Natural killer cell (primary cell): ENCODE data around the gene ANXA10. TPM values are rescaled to one million over a fixed set of nuclear protein-coding genes. Genes with fewer than 3 reads are reported as not detected.

Source experiments
- ATAC-seq, 3 donors: fragments of 150-1000 bp in 2 of 3; fragments of 200-7000 bp in 1 of 3; cut with Tn5 transposase; 1 replicate in 1 of 3; 2 replicates in 2 of 3; pipeline ENCODE4 v1.10.0; 2021; ENCODE audit warnings: mild to moderate bottlenecking in 2 of 3, moderate library complexity in 2 of 3
- DNase-seq, 2 donors: peaks; one replicate each; pipeline versions ENCODE4 v3.0.0 to v3.0.0-alpha.2; 2013 to 2021; ENCODE audit warnings: mixed read lengths in 1 of 2
- H3K27ac ChIP-seq: one replicate; pipeline ENCODE4 v1.5.1; 2013; ENCODE audit warnings: mild to moderate bottlenecking, low read length
- H3K27me3 ChIP-seq: one replicate; pipeline ENCODE4 v1.6.1; 2013; ENCODE audit warnings: low read length; ENCODE audit not compliant: control insufficient read depth, insufficient read depth
- H3K36me3 ChIP-seq: one replicate; pipeline ENCODE4 v1.6.1; 2013; ENCODE audit warnings: low read length; ENCODE audit not compliant: control insufficient read depth, insufficient read depth
- H3K4me1 ChIP-seq: one replicate; pipeline ENCODE4 v1.6.1; 2013; ENCODE audit warnings: low read length; ENCODE audit not compliant: control insufficient read depth, insufficient read depth
- H3K4me3 ChIP-seq: one replicate; pipeline ENCODE4 v1.5.1; 2013; ENCODE audit warnings: low read length
- H3K9me3 ChIP-seq: one replicate; pipeline ENCODE4 v1.6.1; 2013; ENCODE audit warnings: low read length; ENCODE audit not compliant: control insufficient read depth, insufficient read depth
- H3K27ac Mint-ChIP-seq, 2 donors: one replicate each; pipeline ENCODE4 v1.8.0; 2022; ENCODE audit warnings: mild to moderate bottlenecking in 2 of 2, mixed read lengths in 2 of 2, moderate library complexity in 1 of 2
- H3K27me3 Mint-ChIP-seq, 2 donors: one replicate each; pipeline ENCODE4 v1.8.0; 2022; ENCODE audit warnings: low read depth in 2 of 2, mixed read lengths in 2 of 2
- H3K36me3 Mint-ChIP-seq: one replicate; pipeline ENCODE4 v1.8.0; 2022; ENCODE audit warnings: mixed read lengths
- H3K4me1 Mint-ChIP-seq, 2 donors: one replicate each; pipeline ENCODE4 v1.8.0; 2022; ENCODE audit warnings: mixed read lengths in 2 of 2
- H3K4me3 Mint-ChIP-seq: one replicate; pipeline ENCODE4 v1.8.0; 2022; ENCODE audit warnings: mild to moderate bottlenecking, moderate library complexity, mixed read lengths
- H3K9me3 Mint-ChIP-seq, 2 donors: one replicate each; pipeline ENCODE4 v1.8.0; 2022; ENCODE audit warnings: mixed read lengths in 2 of 2
- CTCF ChIP-seq: fragments of 200-600 bp; IDR thresholded peaks from one replicate; pipeline ENCODE4 v1.8.0; 2022; ENCODE audit warnings: antibody characterized with exemption
- WGBS: methylation state at CpG from one replicate; pipeline ENCODE4 v1.1.7; 2013; ENCODE audit warnings: missing lambda C conversion rate; ENCODE audit not compliant: insufficient coverage; 5-methylcytosine and 5-hydroxymethylcytosine counted together
- intact Hi-C: fragments of 100-400 bp; cut with micrococcal nuclease; formaldehyde crosslinking; loops from one replicate; pipeline ENCODE4 v1.14.2; 2022
- total RNA-seq, 4 donors: library from RNA; stranded (reverse); fragments of 120-200 nt in 1 of 4; gene quantifications; one replicate each; pipeline versions ENCODE4 v1.2.3 to v1.2.4, GENCODE V29; 2013 to 2022

ANXA10 gene
- total RNA-seq, 3 donors from 2014 or later (not counting 1 experiment from before 2014, with no cell fraction given): not detected

- intact Hi-C loops: no loop called here
- Mint-ChIP-seq H3K27ac (no peak overlapping the region), H3K36me3 (no peaks in the 10 kb centered on the region), H3K27me3 (no peaks in the 10 kb centered on the region), H3K9me3 (no peaks in the 10 kb centered on the region), H3K4me3 (no peak overlapping the region), H3K4me1 (peaks cover 6% of the 10 kb centered on the region in 2 donors)
- no peaks in the 10 kb centered on the region for H3K36me3 ChIP-seq
- no peak for ATAC-seq
- H3K4me1 ChIP-seq: no peaks in the 10 kb centered on the region
- TF ChIP-seq CTCF: no peak
- H3K27me3 ChIP-seq: no peaks in the 10 kb centered on the region
- no peaks in the 10 kb centered on the region for H3K9me3 ChIP-seq
- H3K4me3 ChIP-seq: no peak overlapping the region
- no peak overlapping the region for H3K27ac ChIP-seq
- DNase-seq: no peak
- WGBS: 87% methylated on average over 2 of the region's 3 CpGs
Measured at GRCh38 chr4:168151327-168151726, 59.0 kb downstream of the ANXA10 start.

GRCh38 chr4:168152837-168153500 lies 60.6 kb downstream of the ANXA10 start:
- intact Hi-C loops: no loop called here
- no peak overlapping the region for H3K27ac Mint-ChIP-seq
- TF ChIP-seq CTCF: no peak
- ATAC-seq: no peak
- no peaks in the 10 kb centered on the region for H3K9me3 Mint-ChIP-seq
- WGBS: 89% methylated on average over 8 of the region's 8 CpGs
- no peaks in the 10 kb centered on the region for H3K9me3 ChIP-seq
- H3K27ac ChIP-seq: no peak overlapping the region
- peak overlapping the region; percentile 71 for H3K4me3 Mint-ChIP-seq
- no peaks in the 10 kb centered on the region for H3K4me1 ChIP-seq
- H3K27me3 ChIP-seq: no peaks in the 10 kb centered on the region
- H3K27me3 Mint-ChIP-seq: no peaks in the 10 kb centered on the region
- H3K36me3 Mint-ChIP-seq: no peaks in the 10 kb centered on the region
- no peaks in the 10 kb centered on the region for H3K36me3 ChIP-seq
- H3K4me3 ChIP-seq: no peak overlapping the region
- peaks cover 6% of the 10 kb centered on the region in 2 donors for H3K4me1 Mint-ChIP-seq
- DNase-seq: no peak

- DNase-seq (peak in 1 of 2 donors; percentile 66), ATAC-seq (peak; percentile 38 to 77 (median 67))
- Histone ChIP-seq H3K4me3 (no peak overlapping the region), H3K36me3 (no peaks in the 10 kb centered on the region), H3K4me1 (no peaks in the 10 kb centered on the region), H3K9me3 (no peaks in the 10 kb centered on the region), H3K27ac (no peak overlapping the region), H3K27me3 (no peaks in the 10 kb centered on the region)
- no peak overlapping the region for H3K27ac Mint-ChIP-seq
- intact Hi-C loops: no loop called here
- H3K9me3 Mint-ChIP-seq: no peaks in the 10 kb centered on the region
- no peak overlapping the region for H3K4me3 Mint-ChIP-seq
- peak; percentile 40 for TF ChIP-seq CTCF
- no peaks in the 10 kb centered on the region for H3K27me3 Mint-ChIP-seq
- no peaks in the 10 kb centered on the region for H3K36me3 Mint-ChIP-seq
- 0% methylated on average over 5 of the region's 10 CpGs for WGBS
- peaks cover 6% of the 10 kb centered on the region in 2 donors for H3K4me1 Mint-ChIP-seq
Measured at GRCh38 chr4:168153596-168154440, 61.5 kb downstream of the ANXA10 start.
